Panc1 (cell line): ENCODE results near the gene PKP2. TPM values are rescaled to one million over a fixed set of nuclear protein-coding genes. Genes with fewer than 3 reads are reported as not detected.

Experiments
- ATAC-seq: fragments of 200-7000 bp; cut with Tn5 transposase; 2 replicates; pipeline ENCODE4 v1.9.1; 2020; ENCODE audit warnings: mild to moderate bottlenecking, moderate library complexity
- BruUV-seq: library from RNA; stranded (reverse); fragments of 400-500 nt; replicated peaks from 2 replicates; lab custom pipeline; 2021; lab: Mats Ljungman, UMichigan
- CTCF ChIA-PET: fragments of 300-600 bp; sonication (Branson Sonifier 250); formaldehyde crosslinking; loops from one replicate; lab custom pipeline; 2022; ENCODE audit warnings: antibody characterized with exemption; lab: Charles Lee
- POLR2A ChIA-PET: fragments of 300-600 bp; sonication (Branson Sonifier 250); formaldehyde crosslinking; loops from one replicate; lab custom pipeline; 2022; ENCODE audit warnings: antibody characterized with exemption; lab: Charles Lee
- DNase-seq: peaks from one replicate; pipeline ENCODE4 v3.0.0-alpha.2; 2010; ENCODE audit warnings: low read depth, low spot score
- H3K27ac ChIP-seq: 2 replicates; pipeline ENCODE4 v1.5.1; 2011; ENCODE audit warnings: mild to moderate bottlenecking, low read length, inconsistent platforms
- H3K27me3 ChIP-seq: fragments of 200-500 bp; sonication (Bioruptor generic); 2 replicates; pipeline ENCODE4 v1.6.0; 2014; ENCODE audit warnings: low read length, inconsistent platforms; ENCODE audit not compliant: control insufficient read depth, insufficient read depth
- H3K36me3 ChIP-seq: fragments of 200-500 bp; sonication (Bioruptor generic); 2 replicates; pipeline ENCODE4 v1.5.1; 2014; ENCODE audit warnings: inconsistent platforms, mild to moderate bottlenecking, low read length, moderate library complexity; ENCODE audit not compliant: control insufficient read depth, insufficient read depth
- H3K4me1 ChIP-seq: 2 replicates; pipeline ENCODE4 v1.5.1; 2011; ENCODE audit warnings: inconsistent platforms, mild to moderate bottlenecking, low read length, moderate library complexity; ENCODE audit not compliant: control insufficient read depth, insufficient read depth
- H3K4me3 ChIP-seq, 2 experiments: 2 replicates each; pipeline ENCODE4 v1.5.1; 2011 to 2012; ENCODE audit warnings: low read depth in 2 of 2, low read length in 2 of 2, mild to moderate bottlenecking in 2 of 2, inconsistent platforms in 1 of 2, moderate library complexity in 1 of 2
- H3K9me3 ChIP-seq: fragments of 200-500 bp; sonication (Bioruptor generic); 2 replicates; pipeline ENCODE4 v1.5.1; 2014; ENCODE audit warnings: low read depth, mild to moderate bottlenecking, inconsistent platforms, low read length, moderate library complexity; ENCODE audit not compliant: control insufficient read depth, insufficient read depth
- CTCF ChIP-seq: fragments of 450-650 bp; IDR thresholded peaks from 2 replicates; pipeline ENCODE4 v1.5.1; 2017; ENCODE audit warnings: mild to moderate bottlenecking
- POLR2AphosphoS5 ChIP-seq: IDR thresholded peaks from 2 replicates; pipeline ENCODE4 v1.6.1; 2012; ENCODE audit warnings: mild to moderate bottlenecking, low read depth, low read length, moderate library complexity
- REST ChIP-seq, 2 experiments: IDR thresholded peaks; 2 replicates each; pipeline ENCODE4 v1.6.1; 2011 to 2012; ENCODE audit warnings: low read depth in 2 of 2, control low read depth in 1 of 2, low read length in 1 of 2, mild to moderate bottlenecking in 1 of 2, moderate library complexity in 1 of 2; ENCODE audit not compliant: insufficient read depth in 1 of 2
- SIN3A ChIP-seq: IDR thresholded peaks from 2 replicates; pipeline ENCODE4 v1.6.1; 2012; ENCODE audit warnings: low read depth, mild to moderate bottlenecking, low read length, moderate library complexity, borderline replicate concordance; ENCODE audit not compliant: insufficient read depth
- TCF7L2 ChIP-seq: IDR thresholded peaks from 2 replicates; pipeline ENCODE4 v1.6.1; 2011; ENCODE audit warnings: mild to moderate bottlenecking, low read depth, low read length, inconsistent platforms
- in situ Hi-C: cut with HindIII; loops from 2 replicates; pipeline ENCODE4 v1.10.0; 2016; ENCODE audit warnings: low sequenced_read_pairs, low pct_unique_long_range_greater_than_20kb
- intact Hi-C: fragments of 100-400 bp; cut with micrococcal nuclease; formaldehyde crosslinking; loops from one replicate; pipeline ENCODE4 v1.10.0; 2022; ENCODE audit not compliant: unreplicated experiment
- total RNA-seq: library from RNA; stranded (reverse); gene quantifications from one replicate; pipeline ENCODE4 v1.2.1, GENCODE V29; 2021; ENCODE audit not compliant: unreplicated experiment

The PKP2 gene
- total RNA-seq, 1 experiment from 2014 or later: 2.2 TPM

GRCh38 chr12:32903318-32903717 lies 6.7 kb upstream of the PKP2 start:
- H3K9me3 ChIP-seq: no peaks in the 10 kb centered on the region
- DNase-seq: no peak
- CTCF ChIA-PET: no interaction called here
- no TSS peak for BruUV-seq
- ATAC-seq: no peak
- intact Hi-C loops (no loop called here), in situ Hi-C loops (no loop called here)
- H3K4me3 ChIP-seq: no peak overlapping the region
- no peak overlapping the region for H3K27ac ChIP-seq
- TF ChIP-seq CTCF (no peak), POLR2AphosphoS5 (no peak), REST (IDR thresholded peaks at IDR 0.05; ENCODE audit: insufficient read depth in 1 of 2, low read depth in 2 of 2, low read length in 1 of 2) (no peak), SIN3A (no peak), TCF7L2 (no peak)
- H3K27me3 ChIP-seq: peaks cover 4% of the 10 kb centered on the region; the same call in 1 of the 2 replicates
- H3K4me1 ChIP-seq: no peaks in the 10 kb centered on the region
- POLR2A ChIA-PET: no interaction called here
- no peaks in the 10 kb centered on the region for H3K36me3 ChIP-seq

GRCh38 chr12:32902287-32902997 lies 5.9 kb upstream of the PKP2 start:
- in situ Hi-C loops (no loop called here), intact Hi-C loops (no loop called here)
- Histone ChIP-seq H3K4me1 (no peaks in the 10 kb centered on the region), H3K9me3 (no peaks in the 10 kb centered on the region), H3K27me3 (peaks cover 12% of the 10 kb centered on the region), H3K27ac (no peak overlapping the region), H3K36me3 (no peaks in the 10 kb centered on the region), H3K4me3 (no peak overlapping the region)
- no peak for DNase-seq
- TF ChIP-seq REST (IDR thresholded peaks at IDR 0.05; ENCODE audit: insufficient read depth in 1 of 2, low read depth in 2 of 2, low read length in 1 of 2) (no peak), POLR2AphosphoS5 (no peak), SIN3A (no peak), TCF7L2 (no peak), CTCF (no peak)
- BruUV-seq: no TSS peak
- ChIA-PET POLR2A (interaction anchor here (0.6 kb wide), 1 partner anchor 9 kb away, joined by 3 read pairs; no protein-coding TSS in a partner anchor), CTCF (no interaction called here)
- no peak for ATAC-seq
